A204.1 (cell line): Measurements from ENCODE around the gene ZNF318.

Experiments
- FAIRE-seq: peaks from 2 replicates; lab custom pipeline; 2012; peaks lifted over from hg19 to GRCh38; lab: Jason Lieb, UNC

Gene ZNF318

DNA sequence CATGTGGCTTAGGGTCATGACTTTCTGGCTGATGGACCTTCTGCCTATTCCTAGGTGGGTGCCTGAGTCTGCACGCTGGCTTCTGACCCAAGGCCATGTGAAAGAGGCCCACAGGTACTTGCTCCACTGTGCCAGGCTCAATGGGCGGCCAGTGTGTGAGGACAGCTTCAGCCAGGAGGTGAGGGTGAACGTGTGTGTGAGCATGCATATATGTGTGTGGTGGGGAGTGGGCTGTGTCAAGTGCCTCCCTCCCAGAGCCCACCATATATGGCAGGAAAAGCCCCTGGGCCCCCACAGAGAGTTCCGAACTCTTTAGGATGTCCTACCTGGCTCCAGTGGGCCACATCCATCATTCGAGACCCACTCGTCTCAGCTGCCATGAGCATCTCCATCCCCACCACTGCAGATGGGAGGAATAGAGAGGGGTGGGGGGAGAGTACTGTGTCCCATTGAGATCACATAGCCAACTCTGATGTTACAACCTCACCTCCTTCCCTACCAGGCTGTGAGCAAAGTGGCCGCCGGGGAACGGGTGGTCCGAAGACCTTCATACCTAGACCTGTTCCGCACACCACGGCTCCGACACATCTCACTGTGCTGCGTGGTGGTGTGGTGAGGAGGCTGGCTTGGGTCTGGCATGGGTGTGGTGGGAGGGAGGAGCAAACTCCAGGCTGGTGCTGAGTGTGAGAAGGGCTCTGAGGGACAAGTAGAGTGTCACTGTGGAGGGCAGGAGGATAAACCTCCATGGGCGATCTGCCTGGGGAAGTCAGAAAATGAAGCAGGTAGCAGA is 68.2 kb downstream of the ZNF318 start:
- no peak for FAIRE-seq

DNA sequence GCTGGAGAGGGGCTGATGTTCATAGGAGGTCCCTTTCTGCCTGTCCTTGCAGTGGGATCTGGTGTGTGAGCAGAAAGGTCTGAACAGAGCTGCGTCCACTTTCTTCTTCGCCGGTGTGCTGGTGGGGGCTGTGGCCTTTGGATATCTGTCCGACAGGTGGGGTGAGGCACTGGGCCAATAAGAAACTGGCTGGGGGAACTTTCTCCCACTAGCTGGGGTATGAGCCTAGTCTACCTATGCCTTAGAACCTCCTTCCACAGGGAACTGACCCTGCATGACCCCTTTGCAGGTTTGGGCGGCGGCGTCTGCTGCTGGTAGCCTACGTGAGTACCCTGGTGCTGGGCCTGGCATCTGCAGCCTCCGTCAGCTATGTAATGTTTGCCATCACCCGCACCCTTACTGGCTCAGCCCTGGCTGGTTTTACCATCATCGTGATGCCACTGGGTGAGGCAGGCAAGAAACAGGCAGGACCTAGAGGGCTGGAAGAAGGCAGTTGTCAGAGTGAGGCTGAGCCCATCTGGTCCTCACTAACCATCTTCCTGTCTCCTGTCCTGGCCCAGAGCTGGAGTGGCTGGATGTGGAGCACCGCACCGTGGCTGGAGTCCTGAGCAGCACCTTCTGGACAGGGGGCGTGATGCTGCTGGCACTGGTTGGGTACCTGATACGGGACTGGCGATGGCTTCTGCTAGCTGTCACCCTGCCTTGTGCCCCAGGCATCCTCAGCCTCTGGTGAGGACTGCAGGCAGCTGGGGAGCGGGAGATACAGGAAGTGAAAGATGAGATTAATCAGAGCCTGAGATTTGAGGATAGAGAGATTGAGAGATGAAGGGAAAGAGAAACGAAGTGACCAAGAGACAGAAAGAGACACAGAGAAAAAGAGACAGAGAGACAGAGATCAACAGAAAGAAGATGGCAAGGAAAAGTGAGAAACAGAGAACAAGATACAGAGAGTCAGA is 69.8 kb downstream of the ZNF318 start:
- no peak for FAIRE-seq

DNA sequence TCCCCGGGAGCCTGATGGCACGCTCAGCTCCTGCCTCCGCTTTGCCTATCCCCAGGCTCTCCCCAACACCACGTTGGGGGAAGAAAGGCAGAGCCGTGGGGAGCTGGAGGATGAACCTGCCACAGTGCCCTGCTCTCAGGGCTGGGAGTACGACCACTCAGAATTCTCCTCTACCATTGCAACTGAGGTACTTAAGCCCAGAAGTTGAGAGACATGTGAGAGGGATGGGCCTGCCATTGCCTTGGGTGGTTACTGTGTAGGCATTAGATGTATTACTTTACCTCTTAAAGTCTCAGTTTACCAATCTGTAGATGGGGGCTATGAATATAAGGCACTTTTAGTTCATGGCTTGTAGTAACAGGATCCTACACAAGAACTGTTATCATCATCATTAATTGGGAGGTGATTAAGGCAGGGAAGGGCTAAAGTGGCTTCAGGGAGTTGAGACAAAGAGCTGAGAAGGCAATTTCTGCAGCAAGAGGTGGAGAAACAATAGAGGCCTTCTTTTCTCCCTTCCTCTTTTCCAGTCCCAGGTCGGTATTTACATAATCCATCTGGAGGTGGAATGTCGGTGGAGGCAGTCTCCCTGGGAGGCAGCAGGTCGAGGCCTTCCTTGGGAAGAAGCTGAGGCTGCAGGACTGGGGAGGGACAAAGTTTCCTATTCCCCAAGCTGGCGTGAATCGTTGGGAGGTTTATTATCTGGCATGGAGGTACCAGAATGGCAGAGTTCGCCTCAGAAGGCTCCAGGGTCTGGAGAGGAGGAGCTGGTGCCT is 70.7 kb downstream of the ZNF318 start:
- no peak for FAIRE-seq

DNA sequence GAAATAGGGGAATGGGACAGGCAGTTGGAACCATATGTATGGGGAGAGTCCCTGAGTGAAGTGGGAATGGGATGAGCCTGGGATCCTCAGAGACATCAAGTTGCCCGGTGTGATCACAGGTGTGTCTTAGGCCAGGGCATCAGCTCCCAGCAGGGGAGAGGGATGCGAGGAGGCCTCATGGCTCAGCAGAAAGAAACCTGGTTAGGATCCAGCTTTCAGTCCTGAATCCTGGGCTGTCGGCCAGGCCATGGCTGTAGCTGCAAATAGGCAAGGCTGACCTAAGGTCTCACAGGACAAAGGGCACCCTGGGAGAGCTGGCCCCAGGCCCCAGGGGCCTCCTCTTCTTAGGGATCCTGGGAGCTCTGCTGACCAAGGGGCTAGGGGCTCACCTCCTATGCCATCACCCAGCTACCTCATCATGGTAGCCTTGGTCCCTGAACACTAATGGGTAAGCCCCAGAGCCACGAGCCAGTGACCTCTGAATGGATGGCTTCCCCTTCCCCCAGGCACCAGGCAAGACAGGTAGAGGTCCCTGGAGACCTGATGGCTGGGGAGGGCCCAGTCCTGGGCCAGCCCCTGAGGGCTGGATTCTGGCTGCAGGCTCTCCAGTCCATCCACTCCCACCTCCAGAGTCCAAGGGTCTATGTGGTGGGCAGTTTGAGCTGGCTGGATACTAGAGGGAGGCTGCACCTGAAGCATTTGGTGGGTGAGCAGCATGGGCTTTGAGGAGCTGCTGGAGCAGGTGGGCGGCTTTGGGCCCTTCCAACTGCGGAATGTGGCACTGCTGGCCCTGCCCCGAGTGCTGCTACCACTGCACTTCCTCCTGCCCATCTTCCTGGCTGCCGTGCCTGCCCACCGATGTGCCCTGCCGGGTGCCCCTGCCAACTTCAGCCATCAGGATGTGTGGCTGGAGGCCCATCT is 71.5 kb downstream of the ZNF318 start, which contains the start of gene SLC22A7:
Gene SLC22A7, plus strand, starts transcription at position 617 of the 921 bp plus-strand sequence. Its CDS starts 99 bp downstream, at position 716.
- FAIRE-seq: no peak

DNA sequence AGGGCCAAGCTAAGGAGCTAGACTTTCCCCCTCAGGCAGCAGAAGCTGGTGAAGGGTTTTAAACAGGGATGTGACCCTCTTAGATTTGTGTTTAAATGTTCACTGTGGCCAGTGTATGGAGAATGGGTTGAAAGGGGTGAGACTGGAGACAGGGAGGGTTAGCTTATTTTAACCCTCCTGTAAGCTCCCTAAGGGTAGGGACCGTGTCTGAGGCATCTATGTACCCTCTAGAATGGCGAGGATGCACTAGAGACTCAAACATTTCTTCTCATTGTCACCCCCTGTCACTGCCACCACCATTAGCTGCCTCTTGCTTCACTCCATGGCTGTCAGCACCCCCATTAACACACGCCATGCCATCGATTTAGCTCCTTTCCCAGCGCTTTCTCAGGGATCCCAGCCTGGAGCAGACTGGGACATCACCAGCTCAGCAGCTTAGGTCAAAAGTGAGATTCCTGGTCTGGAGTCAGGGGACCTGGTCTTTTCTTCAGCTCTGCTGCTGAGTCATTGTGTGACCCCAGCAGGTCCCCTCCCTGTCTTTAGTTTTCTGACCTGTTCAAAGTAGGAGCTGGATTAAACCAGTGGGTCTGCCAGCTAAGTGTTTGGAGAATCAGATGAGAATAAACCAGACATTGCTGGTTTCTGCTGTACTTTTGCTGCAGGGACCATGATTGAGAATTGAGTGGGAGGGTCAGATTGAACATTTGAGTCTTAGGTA is 72.5 kb downstream of the ZNF318 start:
- FAIRE-seq: no peak

DNA sequence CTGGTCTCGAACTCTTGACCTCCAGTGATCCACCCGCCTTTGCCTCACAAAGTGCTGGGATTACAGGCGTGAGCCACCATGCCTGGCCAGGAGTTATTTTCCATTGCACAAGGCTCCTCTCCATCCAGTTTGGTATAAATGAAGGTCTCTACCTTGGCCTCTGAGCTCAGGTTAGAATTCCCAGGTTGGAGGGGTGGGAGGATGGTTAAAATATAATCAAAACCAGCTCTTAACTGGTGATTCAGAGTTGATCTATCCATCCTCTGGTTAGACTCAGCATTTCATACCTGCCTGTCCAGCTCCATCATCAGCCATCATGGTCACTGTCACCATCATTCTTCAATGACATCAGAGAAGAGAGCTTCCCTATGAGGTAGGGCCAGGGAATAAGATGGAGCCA is 74.0 kb downstream of the ZNF318 start:
- no peak for FAIRE-seq

DNA sequence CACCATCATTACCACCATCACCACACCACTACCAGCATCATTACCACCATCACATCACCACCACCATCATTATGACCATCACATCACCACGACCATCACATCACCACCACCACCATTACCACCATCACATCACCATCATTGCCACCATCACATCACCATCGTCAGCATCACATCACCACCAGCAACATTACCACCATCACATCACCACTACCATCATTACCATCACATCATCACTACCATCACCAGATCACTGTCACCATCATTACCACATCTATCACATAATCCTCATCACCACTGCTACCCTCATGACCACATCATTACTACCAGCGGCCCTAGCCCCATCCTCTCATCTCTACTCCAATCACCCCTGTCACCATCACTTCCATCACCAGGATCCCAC is 74.9 kb downstream of the ZNF318 start:
- no peak for FAIRE-seq

DNA sequence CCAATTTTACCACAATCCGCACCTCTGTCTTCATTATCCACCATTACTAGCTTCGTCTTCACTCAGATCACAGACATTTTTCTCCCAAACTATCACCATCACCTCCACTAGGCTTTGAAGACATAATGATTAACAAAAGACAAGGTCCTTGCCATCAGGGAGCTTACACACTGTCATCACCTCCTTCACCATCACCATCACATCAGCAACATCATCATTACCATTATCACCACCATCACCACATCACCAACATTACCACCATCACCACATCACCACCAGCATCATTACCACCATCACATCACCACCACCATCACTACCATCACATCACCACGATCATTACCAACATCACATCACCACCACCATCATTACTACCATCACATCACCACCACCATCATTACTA is 75.7 kb downstream of the ZNF318 start:
- FAIRE-seq: no peak

DNA sequence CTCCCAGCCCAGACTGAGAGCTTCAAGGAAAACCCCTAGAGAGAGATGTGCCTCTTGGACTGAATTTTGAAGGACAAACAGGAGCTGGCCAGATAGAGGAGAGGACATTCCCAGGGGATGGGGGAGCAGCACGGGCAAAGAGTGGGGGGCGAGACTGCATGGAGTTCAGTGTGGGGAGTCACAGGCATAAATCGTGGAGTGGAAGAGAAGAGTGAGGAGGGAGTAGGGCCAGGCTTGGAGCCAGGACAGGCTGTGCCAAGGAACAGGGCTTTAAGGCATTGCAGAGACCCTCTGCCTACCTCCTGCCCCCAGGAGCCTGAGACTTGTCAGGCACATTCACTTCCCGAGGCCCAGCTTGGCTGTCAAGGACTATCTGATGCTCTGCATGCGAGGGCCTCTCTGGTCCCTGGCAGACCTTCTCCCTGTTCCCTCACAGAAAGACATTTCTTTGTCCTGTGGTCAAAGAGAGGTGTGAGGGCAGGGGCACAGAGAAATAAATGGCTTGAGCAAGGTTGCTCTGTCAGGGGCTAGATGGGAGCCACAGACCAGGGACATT is 76.6 kb downstream of the ZNF318 start:
- FAIRE-seq: no peak

DNA sequence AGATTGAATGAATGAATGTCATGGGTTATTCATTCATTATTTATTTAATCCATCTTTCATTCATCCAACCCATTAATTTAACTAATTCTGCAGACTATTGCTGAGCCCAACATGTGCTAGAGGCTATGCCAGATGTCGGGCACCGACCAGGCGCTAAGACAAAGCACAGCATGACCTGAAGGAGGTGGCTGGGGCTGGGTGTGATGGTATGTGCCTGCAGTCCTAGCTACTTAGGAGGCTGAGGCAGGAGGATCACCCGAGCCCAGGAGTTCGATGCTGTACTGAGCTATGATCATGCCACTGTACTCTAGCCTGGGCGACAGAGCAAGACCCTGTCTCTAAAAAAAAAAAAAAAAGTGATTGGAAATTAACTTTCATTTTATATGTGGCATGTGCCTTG is 77.1 kb downstream of the ZNF318 start:
- FAIRE-seq: no peak

DNA sequence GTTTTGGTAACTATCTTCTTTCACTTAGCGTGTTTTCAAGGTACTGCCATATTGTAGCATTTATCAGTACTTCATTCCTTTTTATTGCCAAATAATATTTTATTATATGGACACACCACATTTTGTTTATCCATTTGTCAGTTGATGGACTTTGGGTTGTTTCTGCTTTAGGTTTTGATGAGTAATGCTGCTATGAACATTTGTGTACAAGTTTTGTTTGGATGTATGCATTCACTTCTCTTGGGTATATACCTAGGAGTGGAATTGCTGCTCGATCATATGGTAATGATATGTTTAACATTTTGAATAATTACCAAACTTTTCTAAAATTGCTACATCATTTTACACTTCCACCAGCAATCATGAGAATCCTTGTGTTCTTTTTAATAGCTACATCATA is 77.7 kb downstream of the ZNF318 start:
- FAIRE-seq: no peak

DNA sequence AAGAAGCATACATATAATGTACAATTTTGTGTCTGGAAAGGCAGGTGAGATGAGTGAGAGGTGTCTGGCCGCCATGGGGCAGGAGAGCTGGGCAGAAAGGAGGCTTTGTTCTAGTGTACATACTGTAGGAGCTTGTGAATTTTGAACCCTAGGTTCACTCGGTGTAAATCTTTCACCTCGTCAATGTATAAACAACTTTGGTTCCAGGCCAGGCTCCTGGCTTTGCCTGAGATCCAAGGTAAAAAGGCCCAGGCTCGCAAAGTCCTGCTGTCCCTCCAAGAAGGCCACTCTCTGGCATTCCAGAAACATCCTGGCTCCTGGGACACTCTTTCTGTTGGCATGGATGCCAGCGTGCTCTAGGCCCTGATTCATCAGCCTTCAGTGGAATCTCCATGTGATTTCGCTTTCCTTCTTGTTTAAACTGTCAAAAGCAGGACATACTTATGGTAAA is 78.5 kb downstream of the ZNF318 start:
- no peak for FAIRE-seq

DNA sequence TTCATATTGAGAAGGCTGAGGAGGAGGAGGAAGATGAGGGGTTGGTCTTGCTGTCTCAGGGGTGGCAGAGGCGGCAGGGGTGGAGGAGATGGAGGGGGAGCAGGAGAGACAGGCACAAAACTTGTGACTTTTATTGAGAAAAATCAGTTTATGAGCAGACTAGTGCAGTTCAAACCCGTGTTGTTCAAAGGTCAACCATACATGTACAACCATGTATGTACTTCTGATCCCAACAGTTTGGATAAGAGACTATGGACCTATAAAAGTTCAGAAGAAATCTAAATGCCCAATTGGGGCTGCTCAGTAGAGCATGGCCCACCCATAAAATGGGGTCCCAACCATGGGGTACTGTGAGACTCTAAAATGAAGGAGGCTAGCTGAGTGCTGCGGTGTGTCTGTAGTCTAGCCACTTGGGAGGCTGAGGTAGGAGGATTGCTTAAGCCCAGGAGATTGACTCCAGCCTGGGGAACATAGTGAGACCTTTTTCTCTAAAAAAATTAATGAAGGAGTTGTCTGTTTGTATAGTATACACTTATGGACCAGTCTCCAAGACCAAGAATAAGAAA is 79.0 kb downstream of the ZNF318 start:
- no peak for FAIRE-seq

DNA sequence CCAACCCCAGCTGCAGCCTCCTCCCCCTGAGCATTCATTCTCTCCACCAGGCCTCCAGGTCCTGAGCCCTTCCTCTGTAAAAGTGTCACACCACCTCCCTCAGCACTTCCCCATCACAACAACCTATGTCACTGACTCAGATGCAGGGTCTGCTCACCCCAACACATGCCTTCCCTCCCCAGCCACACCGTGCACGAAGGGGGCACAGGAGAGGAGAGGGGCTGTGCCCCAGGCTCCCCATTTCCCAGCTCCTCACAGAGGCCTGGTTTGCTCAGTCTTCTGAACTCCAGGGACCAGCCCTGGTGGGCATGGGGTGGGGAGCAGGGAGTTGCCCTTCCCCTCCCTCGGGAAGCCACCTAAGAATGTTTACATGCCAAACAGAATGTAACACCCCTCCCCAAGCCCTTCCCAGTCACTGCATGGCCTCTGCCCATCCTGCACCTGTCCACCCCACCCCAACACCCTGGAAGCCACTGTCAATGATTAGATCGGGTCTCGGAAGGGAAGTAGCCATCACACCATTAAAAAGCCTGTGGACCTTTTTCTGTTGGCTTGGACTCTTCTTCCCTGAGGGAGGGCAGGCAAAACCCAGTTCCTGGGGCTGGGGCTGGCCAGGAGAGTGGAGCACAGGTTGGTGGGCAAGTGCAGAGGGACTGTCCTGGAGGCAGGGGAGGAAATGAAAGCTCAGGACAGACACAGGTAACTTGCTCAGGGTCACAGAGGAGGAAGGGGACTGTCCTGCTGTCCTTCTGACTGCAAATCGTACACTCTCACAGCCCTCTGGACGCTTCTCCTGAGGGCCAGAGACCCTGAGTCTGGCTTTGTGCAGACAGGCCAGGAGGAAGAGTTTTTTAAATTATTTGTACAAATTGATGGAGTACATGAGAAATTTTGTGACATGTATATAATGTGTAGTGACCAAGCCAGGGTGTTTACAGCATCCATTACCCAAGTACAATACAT is 81.4 kb downstream of the ZNF318 start:
- no peak for FAIRE-seq

DNA sequence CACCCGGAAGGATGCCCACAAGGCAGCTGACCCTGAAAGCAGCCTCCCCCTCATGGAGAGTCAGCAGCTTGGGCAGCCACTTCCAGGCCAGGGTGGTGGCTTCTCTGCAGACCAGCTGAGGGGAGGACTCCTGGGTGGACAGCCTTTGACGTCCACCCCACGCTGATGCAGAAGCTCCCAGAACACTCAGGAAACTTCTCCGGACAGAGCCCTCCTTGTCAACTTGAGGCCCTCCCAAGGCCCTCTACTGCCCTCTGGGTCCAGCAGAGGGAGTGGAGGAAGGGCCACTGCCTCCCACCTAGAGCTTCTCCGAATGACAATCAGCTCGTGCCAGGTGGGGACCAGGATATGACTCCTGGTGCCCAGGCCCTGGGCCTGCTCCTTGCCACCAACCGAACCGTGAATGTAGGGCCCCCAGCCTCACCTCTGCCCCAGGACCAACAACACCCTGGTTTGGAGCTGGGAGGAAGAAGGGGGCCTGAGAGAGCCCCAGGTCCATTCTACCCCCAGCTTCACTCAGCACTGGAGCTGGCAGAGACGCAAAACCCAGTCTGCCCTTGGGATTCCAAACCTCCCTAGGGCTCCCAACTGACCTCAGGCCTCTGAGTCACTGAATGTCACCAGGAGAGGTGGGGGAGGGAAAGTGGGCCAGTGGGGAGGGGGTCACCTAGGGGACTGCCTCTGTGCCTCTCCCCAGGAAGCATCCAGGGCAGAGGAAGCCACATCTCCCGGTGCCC is 82.3 kb downstream of the ZNF318 start:
- no peak for FAIRE-seq

DNA sequence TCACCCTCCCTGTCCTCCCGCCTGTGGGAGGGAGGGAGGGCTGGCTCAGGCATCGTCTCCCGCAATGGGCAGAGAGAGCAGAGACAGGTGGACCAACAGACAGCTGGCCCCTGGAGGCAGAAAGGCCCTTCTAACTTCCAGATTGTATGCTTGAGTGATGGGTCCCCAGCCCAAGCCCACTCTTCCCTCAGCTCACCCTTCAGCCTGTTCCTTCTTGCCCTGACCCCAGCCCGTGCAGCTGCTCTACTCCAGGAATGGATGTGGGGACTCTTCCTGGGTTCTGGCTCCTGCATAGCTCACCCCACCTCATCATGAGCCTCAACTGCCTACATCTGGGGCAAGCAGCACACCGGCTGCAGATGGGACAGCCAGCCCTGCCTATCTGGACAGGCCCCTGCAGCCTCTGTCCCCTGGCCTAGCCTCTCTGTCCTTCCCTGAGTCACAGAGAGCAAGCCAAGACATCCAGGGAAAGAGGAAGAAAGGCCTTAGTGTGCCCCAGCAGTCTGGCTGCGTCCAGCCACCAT is 82.9 kb downstream of the ZNF318 start:
- no peak for FAIRE-seq
